Neural cell (in vitro differentiated cells): ENCODE data around the gene PRKACB. TPM values are rescaled to one million over a fixed set of nuclear protein-coding genes. Genes with fewer than 3 reads are reported as not detected.
"Not testable (repeated sequence)": the region's sequence is repeated elsewhere in the genome, so short reads cannot be mapped to it uniquely, and the experiment has no call there.

Experiments used
- H2AFZ ChIP-seq: fragments of 200-600, 300-800 bp; sonication (generic), shearing (Covaris generic); 2 replicates; pipeline ENCODE4 v1.6.0; 2014; ENCODE audit warnings: low read depth, mild to moderate bottlenecking, antibody characterized with exemption, low read length, moderate library complexity
- H3F3A ChIP-seq: fragments of 200-600 bp; shearing (Covaris generic); 2 replicates; pipeline ENCODE4 v1.6.1; 2016; ENCODE audit warnings: mild to moderate bottlenecking, moderate library complexity, mixed read lengths, antibody characterized with exemption, low read length; ENCODE audit not compliant: insufficient read depth, poor library complexity, severe bottlenecking
- H3K27ac ChIP-seq: fragments of 200-600, 300-800 bp; sonication (generic), shearing (Covaris generic); 2 replicates; pipeline ENCODE4 v1.5.1; 2014; ENCODE audit warnings: mild to moderate bottlenecking, low read length, moderate library complexity
- H3K27me3 ChIP-seq: fragments of 300-800, 200-600 bp; sonication (generic), shearing (Covaris generic); 2 replicates; pipeline ENCODE4 v1.6.0; 2014; ENCODE audit warnings: mild to moderate bottlenecking, low read depth, low read length, moderate library complexity; ENCODE audit not compliant: insufficient read depth
- H3K36me3 ChIP-seq: fragments of 300-800, 200-600 bp; sonication (generic), shearing (Covaris generic); 2 replicates; pipeline ENCODE4 v1.5.1; 2014; ENCODE audit warnings: mild to moderate bottlenecking, antibody characterized with exemption, low read length, moderate library complexity; ENCODE audit not compliant: insufficient read depth
- H3K4me2 ChIP-seq: fragments of 300-800, 200-600 bp; sonication (generic), shearing (Covaris generic); 2 replicates; pipeline ENCODE4 v1.6.0; 2014; ENCODE audit warnings: mild to moderate bottlenecking, low read length
- H3K4me3 ChIP-seq: fragments of 300-800, 200-600 bp; sonication (generic), shearing (Covaris generic); 2 replicates; pipeline ENCODE4 v1.5.1; 2014; ENCODE audit warnings: mild to moderate bottlenecking, low read length, moderate library complexity
- H3K79me2 ChIP-seq: fragments of 200-600 bp; shearing (Covaris generic); replicated peaks from 2 replicates; pipeline ENCODE4 v1.6.0; 2014; ENCODE audit warnings: mild to moderate bottlenecking, low read length, moderate library complexity; ENCODE audit not compliant: insufficient read depth
- H3K9ac ChIP-seq: fragments of 300-800, 200-600 bp; sonication (generic), shearing (Covaris generic); 2 replicates; pipeline ENCODE4 v1.6.1; 2016; ENCODE audit warnings: mild to moderate bottlenecking, low read length, mixed read lengths
- H3K9me2 ChIP-seq: fragments of 200-600 bp; shearing (Covaris generic); 2 replicates; pipeline ENCODE4 v1.6.1; 2016; ENCODE audit warnings: mild to moderate bottlenecking, low read length, mixed read lengths; ENCODE audit not compliant: insufficient read depth
- H3K9me3 ChIP-seq: fragments of 200-600, 300-800 bp; sonication (generic), shearing (Covaris generic); 2 replicates; pipeline ENCODE4 v1.6.1; 2016; ENCODE audit warnings: mild to moderate bottlenecking, mixed run types, low read length, moderate library complexity, mixed read lengths
- H4K20me1 ChIP-seq: fragments of 200-600 bp; shearing (Covaris generic); 2 replicates; pipeline ENCODE4 v1.6.1; 2016; ENCODE audit warnings: mild to moderate bottlenecking, mixed run types; ENCODE audit not compliant: insufficient read depth
- CTCF ChIP-seq: fragments of 450-650 bp; IDR thresholded peaks from 2 replicates; pipeline ENCODE4 v1.5.1; 2014; ENCODE audit warnings: antibody characterized with exemption, mild to moderate bottlenecking, moderate library complexity; ENCODE audit not compliant: poor library complexity, severe bottlenecking
- EP300 ChIP-seq: fragments of 450-650 bp; conservative IDR thresholded peaks from 2 replicates; pipeline ENCODE4 v1.6.1; 2014; ENCODE audit warnings: antibody characterized with exemption, mild to moderate bottlenecking, moderate library complexity; ENCODE audit not compliant: poor library complexity, severe bottlenecking
- EZH2 ChIP-seq: fragments of 200-600, 300-800 bp; shearing (Covaris generic), sonication (generic); IDR thresholded peaks from 2 replicates; pipeline ENCODE4 v1.6.1; 2014; ENCODE audit warnings: antibody characterized with exemption, low read length, borderline replicate concordance, mild to moderate bottlenecking; ENCODE audit not compliant: insufficient read depth, poor library complexity, severe bottlenecking
- MXI1 ChIP-seq: fragments of 450-650 bp; conservative IDR thresholded peaks from 2 replicates; pipeline ENCODE4 v1.6.1; 2014; ENCODE audit warnings: antibody characterized with exemption, mild to moderate bottlenecking; ENCODE audit not compliant: poor library complexity, severe bottlenecking
- POLR2AphosphoS5 ChIP-seq: IDR thresholded peaks from 2 replicates; pipeline ENCODE4 v1.6.1; 2012
- RAD21 ChIP-seq: fragments of 450-650 bp; conservative IDR thresholded peaks from 2 replicates; pipeline ENCODE4 v1.6.1; 2014; ENCODE audit warnings: antibody characterized with exemption, mild to moderate bottlenecking, moderate library complexity
- REST ChIP-seq: IDR thresholded peaks from 2 replicates; pipeline ENCODE4 v1.6.1; 2012; ENCODE audit warnings: borderline replicate concordance
- SMC3 ChIP-seq: fragments of 450-650 bp; conservative IDR thresholded peaks from 2 replicates; pipeline ENCODE4 v1.6.1; 2014; ENCODE audit warnings: antibody characterized with exemption, mild to moderate bottlenecking, moderate library complexity; ENCODE audit not compliant: poor library complexity
- TAF1 ChIP-seq: IDR thresholded peaks from 2 replicates; pipeline ENCODE4 v1.6.1; 2012; ENCODE audit warnings: low read depth
- polyA plus RNA-seq: library from polyadenylated mRNA; depleted of rRNA; stranded (reverse); fragments of >200 nt; gene quantifications from 2 replicates; pipeline ENCODE4 v1.2.3, GENCODE V29; 2014

Gene PRKACB
- polyA plus RNA-seq, 1 donor from 2014 or later, result 979 TPM

DNA sequence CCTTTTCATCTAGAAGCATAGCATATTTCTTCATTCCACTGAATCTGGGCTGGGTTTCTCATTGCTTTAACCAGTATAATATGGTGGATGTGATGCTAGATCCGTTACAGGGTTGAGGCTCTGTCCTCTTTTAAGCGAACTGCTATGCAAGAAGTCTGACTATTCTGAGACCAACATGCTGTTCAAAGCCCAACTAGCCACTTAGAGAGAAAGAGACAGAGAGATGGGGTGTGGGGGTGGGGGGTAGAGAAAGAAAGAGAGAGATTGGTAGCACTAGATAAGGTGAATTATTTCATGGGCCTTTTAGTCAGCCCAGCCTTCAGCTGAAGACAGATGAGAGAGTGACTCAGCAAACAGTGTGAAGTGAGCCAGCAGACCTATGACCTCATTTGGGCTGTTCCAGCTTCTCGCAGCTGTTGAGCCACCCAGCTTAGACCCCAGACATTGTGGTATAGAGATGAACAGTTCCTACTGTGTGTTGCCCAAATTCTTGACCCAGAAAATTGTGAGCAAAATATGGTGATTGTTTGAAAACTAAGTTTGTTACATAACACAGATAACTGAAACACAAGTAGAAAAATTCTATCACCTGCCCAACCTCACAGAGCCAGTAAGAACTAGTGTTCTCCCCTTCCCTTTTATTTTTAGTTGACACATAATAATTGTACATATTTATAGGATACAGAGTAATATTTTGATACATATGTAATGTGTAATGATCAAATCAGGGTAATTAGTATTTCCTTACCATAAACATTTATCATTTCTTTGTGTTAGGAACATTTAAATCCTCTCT lies 40.7 kb upstream of the PRKACB start:
- no peaks in the 10 kb centered on the region for H4K20me1 ChIP-seq
- no peaks in the 10 kb centered on the region for H3K36me3 ChIP-seq
- no peak overlapping the region for H3K4me2 ChIP-seq
- TF ChIP-seq RAD21 (no peak), EP300 (no peak), EZH2 (no peak), CTCF (no peak), SMC3 (no peak)
- H3F3A ChIP-seq, result no peaks in the 10 kb centered on the region
- no peaks in the 10 kb centered on the region for H3K27me3 ChIP-seq
- H3K79me2 ChIP-seq, result peaks cover 8% of the 10 kb centered on the region
- no peak overlapping the region for H3K27ac ChIP-seq
- no peak overlapping the region for H2AFZ ChIP-seq
- no peaks in the 10 kb centered on the region for H3K9me3 ChIP-seq
- H3K9ac ChIP-seq, result no peak overlapping the region
- no peaks in the 10 kb centered on the region for H3K9me2 ChIP-seq
- no peak overlapping the region for H3K4me3 ChIP-seq

DNA sequence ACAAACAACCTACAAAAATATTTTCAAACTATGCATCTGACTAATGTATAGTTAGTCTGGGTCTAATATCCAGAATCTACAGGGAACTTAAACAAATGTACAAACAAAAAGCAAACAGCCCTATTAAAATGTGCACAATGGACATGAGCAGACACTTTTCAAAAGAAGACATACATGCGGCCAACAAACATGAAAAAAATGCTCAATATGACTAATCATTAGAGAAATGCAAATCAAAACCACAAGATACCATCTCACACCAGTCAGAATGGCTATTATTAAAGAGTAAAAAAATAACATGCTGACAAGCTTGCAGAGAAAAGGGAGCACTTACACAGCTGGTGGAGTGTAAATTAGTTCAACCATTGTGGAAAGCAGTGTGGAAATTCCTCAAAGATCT lies 36.5 kb upstream of the PRKACB start:
- not testable (repeated sequence) for H3K9me2 ChIP-seq, H3K4me3 ChIP-seq, H3K4me2 ChIP-seq, H3K9ac ChIP-seq, H3K9me3 ChIP-seq, H3F3A ChIP-seq, H3K36me3 ChIP-seq, H3K27ac ChIP-seq, H3K27me3 ChIP-seq, H3K79me2 ChIP-seq, H4K20me1 ChIP-seq, H2AFZ ChIP-seq

GRCh38 chr1:84107955-84108354 lies 36.1 kb upstream of the PRKACB start:
- Histone ChIP-seq H3K27ac (no peak overlapping the region), H3K36me3 (no peaks in the 10 kb centered on the region), H3K9ac (no peak overlapping the region), H3K27me3 (no peaks in the 10 kb centered on the region), H3K79me2 (peaks cover 9% of the 10 kb centered on the region), H3K9me3 (no peaks in the 10 kb centered on the region), H2AFZ (no peak overlapping the region), H4K20me1 (no peaks in the 10 kb centered on the region), H3K4me2 (no peak overlapping the region), H3K9me2 (no peaks in the 10 kb centered on the region), H3F3A (no peaks in the 10 kb centered on the region), H3K4me3 (no peak overlapping the region)
- TF ChIP-seq MXI1 (no peak), TAF1 (no peak), CTCF (no peak), REST (no peak), EZH2 (no peak), POLR2AphosphoS5 (no peak), RAD21 (no peak), SMC3 (no peak), EP300 (no peak)
